Muscle of leg (tissue), 11 donors: ENCODE results near the gene IBTK. TPM values are rescaled to one million over a fixed set of nuclear protein-coding genes. Genes with fewer than 3 reads are reported as not detected.
A peak's percentile ranks its signal among the peaks of the same experiment; 100 is the strongest.
"Not testable (repeated sequence)": the region's sequence is repeated elsewhere in the genome, so short reads cannot be mapped to it uniquely, and the experiment has no call there.

Experiments used
- DNase-seq: peaks from one replicate; pipeline ENCODE4 v3.0.0; 2013
- H3K27ac ChIP-seq: one replicate; pipeline ENCODE4 v1.5.1; 2013; ENCODE audit warnings: mild to moderate bottlenecking, low read length, control low read depth
- H3K27me3 ChIP-seq: one replicate; pipeline ENCODE4 v1.6.1; 2013; ENCODE audit warnings: low read length; ENCODE audit not compliant: control insufficient read depth, insufficient read depth
- H3K36me3 ChIP-seq: one replicate; pipeline ENCODE4 v1.6.1; 2013; ENCODE audit warnings: low read length; ENCODE audit not compliant: control insufficient read depth, insufficient read depth
- H3K4me1 ChIP-seq: one replicate; pipeline ENCODE4 v1.6.1; 2013; ENCODE audit warnings: low read length; ENCODE audit not compliant: control insufficient read depth, insufficient read depth
- H3K4me3 ChIP-seq: one replicate; pipeline ENCODE4 v1.5.1; 2013; ENCODE audit warnings: low read length, control low read depth
- H3K9me3 ChIP-seq: replicated peaks from 2 replicates; pipeline ENCODE4 v1.6.1; 2013; ENCODE audit warnings: low read depth, low read length; ENCODE audit not compliant: control insufficient read depth
- WGBS: methylation state at CpG from one replicate; pipeline ENCODE4 v1.1.5; 2013; ENCODE audit warnings: missing lambda C conversion rate; ENCODE audit not compliant: insufficient coverage; 5-methylcytosine and 5-hydroxymethylcytosine counted together
- polyA plus RNA-seq, 8 donors: library from polyadenylated mRNA; unstranded; fragments of 120-200 nt; gene quantifications; one replicate each; pipeline versions ENCODE4 v1.2.1 to v1.2.3, GENCODE V29; 2013; ENCODE audit warnings: inconsistent platforms in 1 of 8, low replicate concordance in 1 of 8; ENCODE audit not compliant: insufficient read length in 8 of 8, insufficient read depth in 1 of 8
- total RNA-seq: library from RNA; stranded (reverse); fragments of 120-200 nt; gene quantifications from one replicate; pipeline ENCODE4 v1.2.4, GENCODE V29; 2013

Gene IBTK
- total and polyA plus RNA-seq, 9 donors, result 22.7 to 37.5 (median 33.1) TPM

- H3K36me3 ChIP-seq, result peaks cover 25% of the 10 kb centered on the region
- WGBS, result no CpG with 5 or more reads among the region's 1 CpG
- no peaks in the 10 kb centered on the region for H3K4me1 ChIP-seq
- H3K27ac ChIP-seq, result no peak overlapping the region
- H3K4me3 ChIP-seq, result no peak overlapping the region
- DNase-seq, result no peak
- H3K27me3 ChIP-seq, result no peaks in the 10 kb centered on the region
- H3K9me3 ChIP-seq, result no peaks in the 10 kb centered on the region
These were observed 30.4 kb downstream of the IBTK start for GRCh38 chr6:82217018-82217586.

- no peaks in the 10 kb centered on the region for H3K9me3 ChIP-seq
- H3K36me3 ChIP-seq, result peaks cover 22% of the 10 kb centered on the region
- no peaks in the 10 kb centered on the region for H3K4me1 ChIP-seq
- no peak overlapping the region for H3K4me3 ChIP-seq
- WGBS, result no CpG with 5 or more reads among the region's 2 CpGs
- H3K27ac ChIP-seq, result no peak overlapping the region
- no peaks in the 10 kb centered on the region for H3K27me3 ChIP-seq
- no peak for DNase-seq
These were observed 31.0 kb downstream of the IBTK start for GRCh38 chr6:82216549-82216948.

DNA sequence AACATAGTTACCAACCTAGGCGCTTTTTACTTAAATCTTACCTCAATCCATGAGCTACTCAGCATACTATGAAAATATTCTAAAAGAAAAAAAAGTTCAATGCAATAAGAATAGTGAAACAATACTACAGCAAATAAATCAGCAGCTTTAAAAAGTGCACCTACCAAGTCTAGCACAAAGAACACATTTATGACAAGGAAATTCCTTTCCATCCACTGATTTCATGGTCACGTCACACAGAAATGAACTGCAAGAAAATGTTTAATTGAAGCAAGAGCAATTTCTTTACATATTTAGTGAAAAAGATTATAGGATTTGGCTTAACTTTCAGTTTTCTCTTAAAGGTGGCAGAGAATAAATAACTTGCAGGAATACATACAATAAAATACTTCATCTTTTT is 36.2 kb downstream of the IBTK start:
- H3K36me3 ChIP-seq, result peaks cover 24% of the 10 kb centered on the region
- no peaks in the 10 kb centered on the region for H3K27me3 ChIP-seq
- H3K27ac ChIP-seq, result no peak overlapping the region
- H3K4me1 ChIP-seq, result no peaks in the 10 kb centered on the region
- no peaks in the 10 kb centered on the region for H3K9me3 ChIP-seq
- no peak overlapping the region for H3K4me3 ChIP-seq
- DNase-seq, result no peak
- WGBS, result no CpG with 5 or more reads among the region's 2 CpGs

DNA sequence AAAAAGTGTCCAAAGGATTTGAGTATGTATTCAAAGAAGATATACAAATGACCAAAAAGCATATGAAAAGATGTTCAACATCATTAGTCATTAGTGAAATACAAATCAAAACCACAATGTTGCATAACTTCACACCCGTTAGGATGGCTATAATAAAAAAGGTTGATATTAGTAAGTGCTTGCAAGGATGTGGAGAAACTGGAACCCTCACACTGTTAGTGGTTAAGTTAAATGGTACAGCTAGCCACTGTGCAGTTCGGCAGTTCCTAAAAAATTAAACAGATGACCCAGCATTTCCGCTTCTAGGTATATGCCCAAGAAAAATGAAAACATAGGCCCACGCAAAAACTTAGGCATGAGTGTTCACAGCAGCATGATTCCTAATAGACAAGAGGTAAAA is 38.6 kb downstream of the IBTK start:
- no peaks in the 10 kb centered on the region for H3K9me3 ChIP-seq
- H3K4me3 ChIP-seq, result no peak overlapping the region
- no CpG with 5 or more reads among the region's 4 CpGs for WGBS
- no peaks in the 10 kb centered on the region for H3K27me3 ChIP-seq
- no peak for DNase-seq
- H3K4me1 ChIP-seq, result no peaks in the 10 kb centered on the region
- peaks cover 19% of the 10 kb centered on the region for H3K36me3 ChIP-seq
- no peak overlapping the region for H3K27ac ChIP-seq

DNA sequence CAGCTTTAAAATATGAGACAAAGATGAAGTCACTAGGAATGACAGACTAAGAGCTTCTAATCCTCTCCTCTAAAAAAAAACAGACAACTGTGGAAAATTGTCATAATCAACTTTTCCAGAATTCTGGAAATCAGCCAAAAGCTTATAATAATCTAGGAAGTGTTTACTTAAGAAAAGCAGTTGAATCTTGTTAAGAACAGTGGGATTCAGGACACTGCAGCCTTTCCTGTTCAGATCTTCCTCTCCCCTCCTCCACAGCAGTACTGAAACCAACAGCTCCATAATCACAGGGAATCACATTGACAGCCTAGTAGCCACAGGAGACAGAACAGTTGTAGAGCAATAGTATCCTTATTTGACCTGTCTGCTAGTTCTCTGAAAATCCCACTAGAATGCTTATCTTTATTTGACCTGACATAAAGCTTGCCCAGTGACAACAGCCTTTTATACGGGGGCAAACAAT is 41.6 kb downstream of the IBTK start:
- no CpG with 5 or more reads among the region's 1 CpG for WGBS
- H3K4me3 ChIP-seq, result no peak overlapping the region
- DNase-seq, result peak; percentile 45
- H3K4me1 ChIP-seq, result no peaks in the 10 kb centered on the region
- H3K9me3 ChIP-seq, result no peaks in the 10 kb centered on the region
- H3K27ac ChIP-seq, result no peak overlapping the region
- H3K27me3 ChIP-seq, result no peaks in the 10 kb centered on the region
- H3K36me3 ChIP-seq, result peaks cover 11% of the 10 kb centered on the region

GRCh38 chr6:82204020-82204419 is 43.5 kb downstream of the IBTK start:
- no peak overlapping the region for H3K4me3 ChIP-seq
- H3K4me1 ChIP-seq, result no peaks in the 10 kb centered on the region
- no peaks in the 10 kb centered on the region for H3K9me3 ChIP-seq
- peaks cover 9% of the 10 kb centered on the region for H3K36me3 ChIP-seq
- H3K27ac ChIP-seq, result no peak overlapping the region
- no peaks in the 10 kb centered on the region for H3K27me3 ChIP-seq
- no peak for DNase-seq

DNA sequence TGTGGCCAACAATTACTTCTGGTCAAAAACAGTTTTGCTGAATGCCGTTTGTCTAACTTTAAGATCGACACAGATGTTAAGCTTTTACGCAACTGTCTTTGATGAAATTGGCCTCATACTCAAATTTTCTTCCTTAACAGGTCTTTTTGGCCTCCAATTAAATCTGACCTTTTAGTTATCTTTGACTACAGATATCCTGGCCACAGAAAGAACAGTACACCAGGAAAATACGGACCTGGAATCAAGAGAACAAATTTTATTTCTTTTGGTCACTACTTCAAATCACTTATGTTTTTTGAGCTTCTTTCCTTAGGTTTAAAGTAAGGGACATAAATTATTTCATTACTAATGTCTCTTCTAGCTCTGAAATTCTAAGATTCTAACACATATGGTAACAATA is 49.8 kb downstream of the IBTK start:
- Histone ChIP-seq H3K27me3 (no peaks in the 10 kb centered on the region), H3K4me3 (no peak overlapping the region), H3K9me3 (no peaks in the 10 kb centered on the region), H3K4me1 (no peaks in the 10 kb centered on the region), H3K36me3 (peaks cover 19% of the 10 kb centered on the region), H3K27ac (no peak overlapping the region)
- no peak for DNase-seq
- WGBS, result 81% methylated on average over 3 of the region's 4 CpGs

DNA sequence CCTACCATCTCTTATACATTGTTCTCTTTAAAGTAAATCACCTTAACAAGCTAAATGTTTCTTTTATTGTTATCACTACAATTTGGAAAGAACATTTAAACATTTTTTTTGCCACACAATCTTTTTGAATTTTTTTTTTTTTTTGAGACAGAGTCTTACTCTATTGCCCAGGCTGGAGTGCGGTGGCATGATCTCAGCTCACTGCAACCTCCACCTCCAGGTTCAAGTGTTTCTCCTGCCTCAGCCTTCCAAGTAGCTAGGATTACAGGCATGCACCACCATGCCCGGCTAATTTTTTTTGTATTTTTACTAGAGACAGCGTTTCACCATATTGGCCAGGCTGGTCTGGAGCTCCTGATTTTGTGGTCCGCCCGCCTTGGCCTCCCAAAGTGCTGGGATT is 50.3 kb downstream of the IBTK start:
- H3K4me3 ChIP-seq, H3K27me3 ChIP-seq, H3K27ac ChIP-seq, DNase-seq, H3K4me1 ChIP-seq, H3K9me3 ChIP-seq: not testable (repeated sequence)
- peaks cover 19% of the 10 kb centered on the region for H3K36me3 ChIP-seq
- WGBS, result 92% methylated on average over 2 of the region's 5 CpGs

GRCh38 chr6:82196161-82196560 is 51.4 kb downstream of the IBTK start:
- DNase-seq, result no peak
- H3K27ac ChIP-seq, result no peak overlapping the region
- no peaks in the 10 kb centered on the region for H3K4me1 ChIP-seq
- no peaks in the 10 kb centered on the region for H3K27me3 ChIP-seq
- peaks cover 22% of the 10 kb centered on the region for H3K36me3 ChIP-seq
- no peak overlapping the region for H3K4me3 ChIP-seq
- no peaks in the 10 kb centered on the region for H3K9me3 ChIP-seq

DNA sequence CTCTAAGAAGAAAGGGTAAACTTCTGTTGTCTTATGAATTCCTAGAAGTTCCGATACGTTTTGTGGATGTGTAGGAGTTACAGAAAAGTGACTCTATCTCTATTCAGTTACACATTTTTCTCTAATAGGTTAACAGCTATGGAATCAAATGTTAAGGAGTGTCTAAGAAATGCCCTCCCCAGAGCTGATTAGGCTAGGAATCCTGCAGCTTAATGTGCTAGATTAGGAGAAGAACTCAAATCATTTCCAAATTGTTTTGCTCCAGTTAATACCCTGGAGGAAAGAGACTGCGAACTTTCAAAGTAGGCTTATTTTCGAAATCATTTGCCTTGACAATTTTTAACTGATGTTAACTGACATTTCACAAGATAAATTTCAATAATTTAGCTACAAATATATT is 51.9 kb downstream of the IBTK start:
- Histone ChIP-seq H3K27ac (no peak overlapping the region), H3K9me3 (no peaks in the 10 kb centered on the region), H3K4me1 (no peaks in the 10 kb centered on the region), H3K36me3 (peaks cover 22% of the 10 kb centered on the region), H3K27me3 (no peaks in the 10 kb centered on the region), H3K4me3 (no peak overlapping the region)
- no peak for DNase-seq
- no CpG with 5 or more reads among the region's 4 CpGs for whole genome bisulfite sequencing

GRCh38 chr6:82185948-82186535 is 61.5 kb downstream of the IBTK start:
- Histone ChIP-seq H3K27me3 (no peaks in the 10 kb centered on the region), H3K27ac (no peak overlapping the region), H3K9me3 (no peaks in the 10 kb centered on the region), H3K4me1 (no peaks in the 10 kb centered on the region), H3K36me3 (peaks cover 19% of the 10 kb centered on the region), H3K4me3 (no peak overlapping the region)
- no peak for DNase-seq
- no CpG with 5 or more reads among the region's 3 CpGs for WGBS
